ENCODE data around the gene CCDC34. TPM values are rescaled to one million over a fixed set of nuclear protein-coding genes. Genes with fewer than 3 reads are reported as not detected.

The CCDC34 gene
- total RNA-seq, 1 experiment from 2014 or later: 23.6 TPM

- no peak for DNase-seq (ENCODE audit: low read depth in 1 of 2, low spot score in 2 of 2)
- no peak overlapping the region for H3K4me3 ChIP-seq
- no peaks in the 10 kb centered on the region for H3K9me3 ChIP-seq (replicated peaks)
- H3K27ac ChIP-seq: peak overlapping the region; percentile 63
- no peaks in the 10 kb centered on the region for H3K27me3 ChIP-seq (replicated peaks)
- no peaks in the 10 kb centered on the region for H3K36me3 ChIP-seq
- peaks cover 35% of the 10 kb centered on the region for H3K4me1 ChIP-seq (replicated peaks)
These were observed 23.3 kb upstream of the CCDC34 start for GRCh38 chr11:27386181-27386845.

DNA sequence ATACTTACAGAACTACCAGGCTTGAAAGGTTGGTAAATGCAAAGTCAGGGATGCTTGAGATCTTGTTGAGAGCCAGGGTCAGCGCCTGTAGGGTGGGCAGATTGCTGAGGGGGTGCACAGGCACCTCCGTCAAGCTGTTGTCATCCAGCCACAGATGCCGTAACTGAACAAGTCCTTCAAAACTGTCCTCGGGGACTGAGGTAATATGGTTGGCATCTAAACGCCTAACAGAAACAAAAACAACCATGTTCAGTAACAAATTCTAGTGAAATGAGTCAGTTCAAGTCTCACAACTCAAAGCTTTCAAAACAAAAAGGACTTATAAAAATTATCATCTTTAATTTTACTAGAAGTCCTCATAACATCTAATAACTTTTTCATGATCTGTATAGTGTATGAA lies 22.2 kb upstream of the CCDC34 start:
- Histone ChIP-seq H3K27me3 (replicated peaks) (no peaks in the 10 kb centered on the region), H3K9me3 (replicated peaks) (no peaks in the 10 kb centered on the region), H3K36me3 (no peaks in the 10 kb centered on the region), H3K27ac (peak overlapping the region; percentile 63), H3K4me3 (peak overlapping the region; percentile 19), H3K4me1 (replicated peaks) (peaks cover 24% of the 10 kb centered on the region)
- peak; percentile 68 to 74 for DNase-seq (ENCODE audit: low read depth in 1 of 2, low spot score in 2 of 2)

DNA sequence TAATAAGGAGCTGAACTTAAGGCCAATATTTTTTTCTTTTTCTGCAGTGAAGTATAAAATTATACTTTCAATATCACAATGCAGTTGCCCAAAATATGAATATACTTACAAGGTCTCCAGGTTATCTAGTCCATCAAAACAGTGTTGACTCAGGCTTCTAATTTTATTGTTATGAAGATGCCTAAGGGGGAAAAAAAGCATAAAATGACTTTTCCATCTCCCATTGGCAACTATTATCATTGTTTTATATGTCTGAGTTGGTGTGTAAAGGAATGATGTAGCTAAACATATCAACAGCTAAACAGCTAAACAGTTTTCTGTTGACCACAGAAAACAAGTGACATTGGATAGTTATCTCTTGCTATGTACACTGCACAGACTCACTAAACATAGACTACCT lies 21.2 kb upstream of the CCDC34 start:
- H3K36me3 ChIP-seq: no peaks in the 10 kb centered on the region
- no peak for DNase-seq (ENCODE audit: low read depth in 1 of 2, low spot score in 2 of 2)
- no peak overlapping the region for H3K4me3 ChIP-seq
- no peaks in the 10 kb centered on the region for H3K9me3 ChIP-seq (replicated peaks)
- H3K27me3 ChIP-seq (replicated peaks): no peaks in the 10 kb centered on the region
- H3K27ac ChIP-seq: peak overlapping the region; percentile 63; the same call in 1 of the 2 replicates
- peaks cover 24% of the 10 kb centered on the region for H3K4me1 ChIP-seq (replicated peaks)

GRCh38 chr11:27383645-27384044 lies 20.6 kb upstream of the CCDC34 start:
- DNase-seq (ENCODE audit: low read depth in 1 of 2, low spot score in 2 of 2): no peak
- Histone ChIP-seq H3K4me3 (no peak overlapping the region), H3K4me1 (replicated peaks) (peaks cover 24% of the 10 kb centered on the region), H3K9me3 (replicated peaks) (no peaks in the 10 kb centered on the region), H3K27me3 (replicated peaks) (no peaks in the 10 kb centered on the region), H3K36me3 (no peaks in the 10 kb centered on the region), H3K27ac (no peak overlapping the region)

DNA sequence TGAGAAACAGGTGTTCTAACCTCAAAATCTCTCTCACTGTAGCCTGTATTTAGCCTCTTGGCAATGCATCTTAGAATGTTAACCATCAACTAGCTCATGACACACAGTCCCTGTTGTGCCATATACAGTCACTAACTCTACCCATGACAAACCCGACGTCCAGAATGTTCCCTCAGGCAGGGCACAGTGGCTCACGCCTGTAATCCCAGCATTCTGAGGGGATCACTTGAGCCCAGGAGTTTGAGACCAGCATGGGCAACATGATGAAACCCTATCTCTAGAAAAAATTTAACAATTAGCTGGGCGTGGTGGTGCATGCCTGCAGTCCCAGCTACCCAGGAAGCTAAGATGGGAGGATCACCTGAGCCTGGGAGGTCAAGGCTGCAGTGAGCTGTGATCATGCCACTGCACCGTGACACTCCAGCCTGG lies 18.2 kb upstream of the CCDC34 start:
- no peaks in the 10 kb centered on the region for H3K27me3 ChIP-seq (replicated peaks)

GRCh38 chr11:27380771-27381170 lies 17.8 kb upstream of the CCDC34 start:
- Histone ChIP-seq H3K9me3 (replicated peaks) (no peaks in the 10 kb centered on the region), H3K27ac (no peak overlapping the region), H3K27me3 (replicated peaks) (no peaks in the 10 kb centered on the region), H3K4me3 (no peak overlapping the region), H3K36me3 (no peaks in the 10 kb centered on the region), H3K4me1 (replicated peaks) (peaks cover 17% of the 10 kb centered on the region)
- no peak for DNase-seq (ENCODE audit: low read depth in 1 of 2, low spot score in 2 of 2)

More for the DNA sequence above, 18.2 kb upstream of the CCDC34 start:
- no peak for DNase-seq (ENCODE audit: low read depth in 1 of 2, low spot score in 2 of 2)
- no peaks in the 10 kb centered on the region for H3K36me3 ChIP-seq
- no peaks in the 10 kb centered on the region for H3K9me3 ChIP-seq (replicated peaks)
- H3K27ac ChIP-seq: no peak overlapping the region
- H3K4me3 ChIP-seq: no peak overlapping the region
- peaks cover 22% of the 10 kb centered on the region for H3K4me1 ChIP-seq (replicated peaks)

DNA sequence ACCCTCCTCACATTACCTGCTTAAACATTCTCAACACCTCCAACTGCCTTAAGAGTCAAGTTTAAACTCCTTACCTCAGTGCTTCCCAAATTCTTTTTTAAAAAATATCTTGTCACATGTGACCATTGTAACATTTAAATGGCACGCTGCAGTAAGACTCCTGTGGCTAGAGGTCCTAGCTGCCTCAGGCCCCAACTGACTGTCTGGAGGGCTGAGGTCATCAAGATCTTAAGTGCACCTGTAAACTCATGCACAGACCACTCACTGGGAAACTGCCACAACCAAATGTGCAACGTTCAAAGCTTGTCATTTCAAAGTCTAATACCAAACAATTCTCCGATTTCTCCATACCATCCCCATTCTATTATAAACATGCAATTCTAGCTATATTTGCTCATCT lies 16.4 kb upstream of the CCDC34 start:
- Histone ChIP-seq H3K4me1 (replicated peaks) (peaks cover 5% of the 10 kb centered on the region), H3K4me3 (no peak overlapping the region), H3K27me3 (replicated peaks) (no peaks in the 10 kb centered on the region), H3K27ac (no peak overlapping the region), H3K9me3 (replicated peaks) (no peaks in the 10 kb centered on the region), H3K36me3 (0 out of 2 replicates have a peak, but pooled peaks cover 3% of the 10 kb centered on the region)
- no peak for DNase-seq (ENCODE audit: low read depth in 1 of 2, low spot score in 2 of 2)

- Histone ChIP-seq H3K27me3 (replicated peaks) (no peaks in the 10 kb centered on the region), H3K36me3 (peaks cover 3% of the 10 kb centered on the region; the same call in 1 of the 2 replicates), H3K27ac (no peak overlapping the region), H3K4me1 (replicated peaks) (no peaks in the 10 kb centered on the region), H3K9me3 (replicated peaks) (no peaks in the 10 kb centered on the region), H3K4me3 (no peak overlapping the region)
- no peak for DNase-seq (ENCODE audit: low read depth in 1 of 2, low spot score in 2 of 2)
These were observed 12.4 kb upstream of the CCDC34 start for GRCh38 chr11:27375370-27375769.

DNA sequence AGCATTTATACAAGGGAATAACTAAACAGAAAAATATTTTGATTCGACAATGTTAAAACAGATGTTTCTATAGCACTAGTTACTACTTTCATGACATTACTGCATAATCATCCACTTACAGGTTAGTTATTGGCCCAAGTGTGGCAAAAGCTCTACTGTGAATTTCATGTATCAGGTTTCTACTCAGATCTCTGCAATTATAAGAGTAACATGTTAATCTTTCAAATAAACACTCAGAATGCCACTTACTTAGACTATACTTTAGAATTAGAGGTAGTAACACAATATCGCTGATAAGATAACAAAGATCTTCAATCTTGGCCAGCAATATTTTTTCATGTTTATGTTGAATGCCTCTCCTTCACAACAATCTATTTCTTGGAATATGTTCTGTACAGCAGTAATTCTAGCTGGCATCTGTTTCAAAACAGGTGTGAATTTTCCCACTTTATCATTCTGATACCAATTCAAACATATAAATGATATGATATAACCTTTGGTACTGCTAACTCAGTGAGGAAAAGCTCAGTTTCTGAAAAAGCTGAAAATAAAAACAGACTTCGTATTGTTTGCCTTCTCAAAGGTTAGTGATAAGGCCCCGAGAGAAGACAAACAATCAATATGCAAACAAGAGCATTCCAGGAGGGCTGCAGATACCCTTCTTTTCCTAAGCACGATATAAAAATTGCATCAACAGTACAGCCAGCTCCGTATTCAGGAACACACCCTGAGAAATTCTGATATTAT lies 11.0 kb upstream of the CCDC34 start:
- H3K4me1 ChIP-seq (replicated peaks): no peaks in the 10 kb centered on the region
- no peaks in the 10 kb centered on the region for H3K9me3 ChIP-seq (replicated peaks)
- H3K36me3 ChIP-seq: peaks cover 3% of the 10 kb centered on the region; the same call in 1 of the 2 replicates
- H3K27ac ChIP-seq: no peak overlapping the region
- H3K4me3 ChIP-seq: no peak overlapping the region
- DNase-seq (ENCODE audit: low read depth in 1 of 2, low spot score in 2 of 2): no peak
- no peaks in the 10 kb centered on the region for H3K27me3 ChIP-seq (replicated peaks)

DNA sequence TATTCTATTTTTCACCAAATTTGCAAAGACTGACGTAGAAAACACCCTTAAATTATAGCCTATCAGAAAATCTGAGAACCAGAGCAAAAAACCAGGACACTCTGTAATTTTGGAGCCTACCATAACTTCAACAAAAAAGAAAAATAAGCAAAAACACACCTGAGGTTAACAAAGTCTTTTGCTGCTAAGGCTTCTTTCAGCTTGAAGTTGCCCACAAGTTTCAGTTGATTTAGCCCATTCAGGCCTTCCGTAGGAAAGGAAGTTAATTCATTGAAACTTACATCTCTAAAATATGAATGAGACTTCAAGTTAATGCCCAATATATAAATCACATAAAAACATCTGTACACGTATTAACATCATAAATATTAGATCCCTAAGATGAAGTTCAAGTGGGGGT lies 10.4 kb upstream of the CCDC34 start:
- no peak for DNase-seq (ENCODE audit: low read depth in 1 of 2, low spot score in 2 of 2)
- H3K36me3 ChIP-seq: peaks cover 3% of the 10 kb centered on the region; the same call in 1 of the 2 replicates

GRCh38 chr11:27372164-27372563 lies 9.1 kb upstream of the CCDC34 start:
- DNase-seq (ENCODE audit: low read depth in 1 of 2, low spot score in 2 of 2): no peak
- no peak overlapping the region for H3K4me3 ChIP-seq
- peaks cover 3% of the 10 kb centered on the region; the same call in 1 of the 2 replicates for H3K36me3 ChIP-seq
- no peak overlapping the region for H3K27ac ChIP-seq
- no peaks in the 10 kb centered on the region for H3K4me1 ChIP-seq (replicated peaks)
- no peaks in the 10 kb centered on the region for H3K27me3 ChIP-seq (replicated peaks)
- no peaks in the 10 kb centered on the region for H3K9me3 ChIP-seq (replicated peaks)

More for the DNA sequence above, 10.4 kb upstream of the CCDC34 start:
- no peaks in the 10 kb centered on the region for H3K9me3 ChIP-seq (replicated peaks)
- no peaks in the 10 kb centered on the region for H3K4me1 ChIP-seq (replicated peaks)
- H3K27me3 ChIP-seq (replicated peaks): no peaks in the 10 kb centered on the region
- no peak overlapping the region for H3K4me3 ChIP-seq
- H3K27ac ChIP-seq: no peak overlapping the region

GRCh38 chr11:27371489-27371888 lies 8.5 kb upstream of the CCDC34 start:
- Histone ChIP-seq H3K27me3 (replicated peaks) (no peaks in the 10 kb centered on the region), H3K27ac (no peak overlapping the region), H3K4me1 (replicated peaks) (no peaks in the 10 kb centered on the region), H3K4me3 (no peak overlapping the region), H3K9me3 (replicated peaks) (no peaks in the 10 kb centered on the region), H3K36me3 (peaks cover 3% of the 10 kb centered on the region; the same call in 1 of the 2 replicates)
- DNase-seq (ENCODE audit: low read depth in 1 of 2, low spot score in 2 of 2): no peak

DNA sequence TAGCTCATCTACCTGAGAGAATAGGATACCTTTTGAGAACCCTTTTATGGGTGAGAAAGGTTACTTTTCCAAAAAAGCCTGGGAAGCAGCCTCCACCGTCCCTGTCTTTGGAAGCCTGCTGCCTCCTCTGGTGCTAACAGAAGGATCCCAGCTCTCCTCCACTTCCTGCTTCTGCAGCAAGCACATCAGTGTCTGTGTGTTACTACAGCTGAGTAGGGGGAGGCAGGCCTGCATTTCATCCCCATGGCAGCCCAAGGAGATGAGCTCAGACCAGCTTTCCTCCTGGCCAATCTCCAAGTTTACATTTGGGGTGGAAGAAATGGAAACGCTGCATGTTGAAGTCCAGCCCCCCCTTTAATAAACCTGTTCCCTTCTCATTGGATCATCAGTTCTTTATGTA lies 7.4 kb upstream of the CCDC34 start:
- Histone ChIP-seq H3K27me3 (replicated peaks) (no peaks in the 10 kb centered on the region), H3K36me3 (peaks cover under 1% of the 10 kb centered on the region; the same call in 1 of the 2 replicates), H3K4me1 (replicated peaks) (no peaks in the 10 kb centered on the region), H3K4me3 (no peak overlapping the region), H3K9me3 (replicated peaks) (no peaks in the 10 kb centered on the region), H3K27ac (no peak overlapping the region)
- no peak for DNase-seq (ENCODE audit: low read depth in 1 of 2, low spot score in 2 of 2)

- no peak for DNase-seq (ENCODE audit: low read depth in 1 of 2, low spot score in 2 of 2)
- H3K36me3 ChIP-seq: no peaks in the 10 kb centered on the region; the same call in 1 of the 2 replicates
- H3K4me3 ChIP-seq: no peak overlapping the region
- H3K27ac ChIP-seq: no peak overlapping the region
- H3K27me3 ChIP-seq (replicated peaks): no peaks in the 10 kb centered on the region
- H3K4me1 ChIP-seq (replicated peaks): peaks cover 7% of the 10 kb centered on the region
- no peaks in the 10 kb centered on the region for H3K9me3 ChIP-seq (replicated peaks)
These were observed 4.9 kb upstream of the CCDC34 start for GRCh38 chr11:27367881-27368280.
